Stomach smooth muscle (tissue), 2 donors: ENCODE results near the gene TSPAN17.

Experiments
- H3K27ac ChIP-seq: one replicate; pipeline ENCODE4 v1.7.0; 2013; ENCODE audit warnings: mild to moderate bottlenecking, low read length, inconsistent platforms
- H3K27me3 ChIP-seq, 2 donors: one replicate each; pipeline ENCODE4 v1.7.0; 2013; ENCODE audit warnings: low read length in 2 of 2; ENCODE audit not compliant: insufficient read depth in 2 of 2, control insufficient read depth in 1 of 2
- H3K36me3 ChIP-seq, 2 donors: one replicate each; pipeline ENCODE4 v1.7.0; 2013; ENCODE audit warnings: low read length in 2 of 2; ENCODE audit not compliant: control insufficient read depth in 2 of 2, insufficient read depth in 2 of 2
- H3K4me1 ChIP-seq: one replicate; pipeline ENCODE4 v1.7.0; 2013; ENCODE audit warnings: low read length; ENCODE audit not compliant: control insufficient read depth, insufficient read depth
- H3K4me3 ChIP-seq, 2 donors: one replicate each; pipeline ENCODE4 v1.7.0; 2013; ENCODE audit warnings: low read length in 2 of 2
- H3K9ac ChIP-seq, 2 donors: one replicate each; pipeline ENCODE4 v1.7.0; 2013; ENCODE audit warnings: low read length in 2 of 2, mild to moderate bottlenecking in 1 of 2
- H3K9me3 ChIP-seq, 2 donors: one replicate each; pipeline ENCODE4 v1.7.0; 2013; ENCODE audit warnings: low read length in 2 of 2; ENCODE audit not compliant: control insufficient read depth in 2 of 2
- donor health status: healthy.
- donor health status: Pancreatic carcinoma.

TSPAN17 gene

GRCh38 chr5:176621661-176622079 lies 25.6 kb upstream of the TSPAN17 start:
- H3K9me3 ChIP-seq: no peaks in the 10 kb centered on the region
- H3K27me3 ChIP-seq: peaks cover 64 to 69% of the 10 kb centered on the region in 2 donors
- H3K27ac ChIP-seq: no peak overlapping the region
- H3K4me3 ChIP-seq: no peak overlapping the region
- H3K36me3 ChIP-seq: no peaks in the 10 kb centered on the region
- H3K4me1 ChIP-seq: peaks cover 23% of the 10 kb centered on the region
- H3K9ac ChIP-seq: no peak overlapping the region

- H3K4me3 ChIP-seq: no peak overlapping the region
- H3K9me3 ChIP-seq: no peaks in the 10 kb centered on the region
- H3K27me3 ChIP-seq: peaks cover 71 to 73% of the 10 kb centered on the region in 2 donors
- H3K36me3 ChIP-seq: no peaks in the 10 kb centered on the region
- H3K9ac ChIP-seq: no peak overlapping the region
- no peak overlapping the region for H3K27ac ChIP-seq
- peaks cover 24% of the 10 kb centered on the region for H3K4me1 ChIP-seq
Observed at GRCh38 chr5:176624142-176624541, 23.1 kb upstream of the TSPAN17 start.

- Histone ChIP-seq H3K4me1 (peaks cover 22% of the 10 kb centered on the region), H3K9ac (no peak overlapping the region), H3K36me3 (no peaks in the 10 kb centered on the region), H3K4me3 (no peak overlapping the region), H3K27ac (no peak overlapping the region), H3K27me3 (peaks cover 72% of the 10 kb centered on the region in 2 donors), H3K9me3 (no peaks in the 10 kb centered on the region)
Observed at GRCh38 chr5:176624938-176625337, 22.3 kb upstream of the TSPAN17 start.

GRCh38 chr5:176625512-176625911 lies 21.8 kb upstream of the TSPAN17 start:
- Histone ChIP-seq H3K4me1 (peaks cover 22% of the 10 kb centered on the region), H3K9me3 (no peaks in the 10 kb centered on the region), H3K9ac (no peak overlapping the region), H3K27ac (no peak overlapping the region), H3K27me3 (peaks cover 70 to 72% of the 10 kb centered on the region in 2 donors), H3K4me3 (no peak overlapping the region), H3K36me3 (no peaks in the 10 kb centered on the region)

- Histone ChIP-seq H3K27ac (no peak overlapping the region), H3K36me3 (no peaks in the 10 kb centered on the region), H3K4me1 (peaks cover 22% of the 10 kb centered on the region), H3K4me3 (no peak overlapping the region), H3K9me3 (no peaks in the 10 kb centered on the region), H3K9ac (no peak overlapping the region), H3K27me3 (peaks cover 70 to 72% of the 10 kb centered on the region in 2 donors)
Observed at GRCh38 chr5:176625966-176626875, 21.1 kb upstream of the TSPAN17 start.

GRCh38 chr5:176626876-176627236 lies 20.4 kb upstream of the TSPAN17 start:
- Histone ChIP-seq H3K9ac (no peak overlapping the region), H3K9me3 (no peaks in the 10 kb centered on the region), H3K27ac (no peak overlapping the region), H3K27me3 (peaks cover 70 to 72% of the 10 kb centered on the region in 2 donors), H3K4me3 (no peak overlapping the region), H3K36me3 (no peaks in the 10 kb centered on the region), H3K4me1 (peaks cover 17% of the 10 kb centered on the region)

GRCh38 chr5:176627582-176627981 lies 19.7 kb upstream of the TSPAN17 start:
- Histone ChIP-seq H3K4me3 (no peak overlapping the region), H3K9me3 (no peaks in the 10 kb centered on the region), H3K4me1 (peaks cover 17% of the 10 kb centered on the region), H3K36me3 (no peaks in the 10 kb centered on the region), H3K27me3 (peaks cover 67 to 73% of the 10 kb centered on the region in 2 donors), H3K27ac (no peak overlapping the region), H3K9ac (no peak overlapping the region)

GRCh38 chr5:176628406-176629228 lies 18.7 kb upstream of the TSPAN17 start:
- no peak overlapping the region for H3K4me3 ChIP-seq
- H3K27me3 ChIP-seq: peaks cover 66 to 77% of the 10 kb centered on the region in 2 donors
- no peak overlapping the region for H3K9ac ChIP-seq
- H3K36me3 ChIP-seq: no peaks in the 10 kb centered on the region
- no peak overlapping the region for H3K27ac ChIP-seq
- peaks cover 17% of the 10 kb centered on the region for H3K4me1 ChIP-seq
- H3K9me3 ChIP-seq: no peaks in the 10 kb centered on the region

- H3K27me3 ChIP-seq: peaks cover 62 to 70% of the 10 kb centered on the region in 2 donors
- no peaks in the 10 kb centered on the region for H3K9me3 ChIP-seq
- H3K27ac ChIP-seq: no peak overlapping the region
- no peaks in the 10 kb centered on the region for H3K36me3 ChIP-seq
- H3K4me3 ChIP-seq: no peak overlapping the region
- peaks cover 17% of the 10 kb centered on the region for H3K4me1 ChIP-seq
- no peak overlapping the region for H3K9ac ChIP-seq
Observed at GRCh38 chr5:176629317-176629852, 17.9 kb upstream of the TSPAN17 start.

- peaks cover 17% of the 10 kb centered on the region for H3K4me1 ChIP-seq
- H3K27ac ChIP-seq: no peak within 1 kb of the TSS
- no peak within 1 kb of the TSS for H3K9ac ChIP-seq
- H3K9me3 ChIP-seq: no peaks in the 10 kb centered on the region
- H3K4me3 ChIP-seq: peak within 1 kb of the TSS; percentile 40 to 66
- no peaks in the 10 kb centered on the region for H3K36me3 ChIP-seq
- H3K27me3 ChIP-seq: peaks cover 61 to 70% of the 10 kb centered on the region in 2 donors
Observed at GRCh38 chr5:176629853-176630680, 17.2 kb upstream of the TSPAN17 start, which contains the start of the genes EIF4E1B and SNCB. Gene EIF4E1B, plus strand, starts transcription at chr5:176630675. Its CDS starts 12,113 bp downstream, at chr5:176642788. Gene SNCB, minus strand, starts transcription at chr5:176630534. Its CDS starts 880 bp downstream, at chr5:176629654.
